ENCODE measurements around the gene HMGB1.

The HMGB1 gene

GRCh38 chr13:30406779-30407416 is 58.8 kb downstream of the HMGB1 start:
- TF ChIP-seq MAX (IDR thresholded peaks at IDR 0.05; ENCODE audit: low read depth, low read length), result no peak
- no peak for DNase-seq (ENCODE audit: low read depth)
- H3K4me3 ChIP-seq (ENCODE audit: low read depth, low read length), result no peak overlapping the region
